ENCODE data around the gene DYNC1I2. TPM values are rescaled to one million over a fixed set of nuclear protein-coding genes. Genes with fewer than 3 reads are reported as not detected.

Gene DYNC1I2
- total and polyA plus RNA-seq, 2 donors (not counting 3 experiments of a cell fraction or from before 2014, with no cell fraction given) = 131 to 138 TPM

GRCh38 chr2:171741189-171741588 lies 53.9 kb downstream of the DYNC1I2 start:
- no peak overlapping the region for H3K27ac ChIP-seq (ENCODE audit: insufficient read depth, low read depth, low read length)

More at GRCh38 chr2:171741189-171741588, 53.9 kb downstream of the DYNC1I2 start:
- H3K4me3 ChIP-seq (replicated peaks in 1 of 3; ENCODE audit: insufficient read depth in 1 of 3, low read depth in 1 of 3, low read length in 3 of 3) = no peak overlapping the region
- no peak overlapping the region for H3K9ac ChIP-seq (replicated peaks; ENCODE audit: extremely low read depth, insufficient read depth, low read length)
- intact Hi-C loops (cut with micrococcal nuclease) (no loop called here), dilution Hi-C loops (cut with MboI; ENCODE audit: extremely low pct_ligation_motif_present, low sequenced_read_pairs) (no loop called here)
- no peaks in the 10 kb centered on the region for H3K9me1 ChIP-seq (replicated peaks; ENCODE audit: control insufficient read depth, extremely low read depth, insufficient read depth, low read length)
- FAIRE-seq = no peak
- ChIA-PET POLR2A (no interaction called here), CTCF (interaction anchor here (1.0 to 2.4 kb wide), 3 partner anchors 20 to 386 kb away, joined by 3 to 6 read pairs (median 4); no protein-coding TSS in a partner anchor)
- no peak for TF ChIP-seq CTCF (IDR thresholded peaks at IDR 0.05; ENCODE audit: extremely low read depth in 1 of 2, insufficient read depth in 1 of 2, low read depth in 1 of 2, low read length in 2 of 2)
- TF ChIP-seq MAX (IDR thresholded peaks at IDR 0.05; ENCODE audit: insufficient read depth, insufficient read length) = no peak
- no peak for TF ChIP-seq MYC (IDR thresholded peaks at IDR 0.05; ENCODE audit: low read depth, low read length)
- TF ChIP-seq JUN (IDR thresholded peaks at IDR 0.05; ENCODE audit: borderline replicate concordance, insufficient read depth, insufficient read length, low read depth) = no peak
- TF ChIP-seq FOS (IDR thresholded peaks at IDR 0.05; ENCODE audit: borderline replicate concordance, insufficient read depth, low read length) = no peak
- TF ChIP-seq POLR2AphosphoS5 (IDR thresholded peaks at IDR 0.05; ENCODE audit: insufficient read depth, low read depth, low read length) = no peak
- no peak for TF ChIP-seq EZH2 (IDR thresholded peaks at IDR 0.05; ENCODE audit: borderline replicate concordance, low read depth, low read length, severe bottlenecking)
- no peak for TF ChIP-seq GATA2 (IDR thresholded peaks at IDR 0.05; ENCODE audit: insufficient read depth, insufficient read length, low read depth, low read length)
- no peak for TF ChIP-seq POLR2A (IDR thresholded peaks at IDR 0.05; ENCODE audit: low read depth, low read length)
- no TSS peak for BruUV-seq (replicated peaks)
- H3K27me3 ChIP-seq (ENCODE audit: control insufficient read depth in 2 of 2, insufficient read depth in 2 of 2, low read length in 2 of 2) = no peaks in the 10 kb centered on the region
- H3K36me3 ChIP-seq (ENCODE audit: control insufficient read depth in 2 of 2, extremely low read depth in 1 of 2, insufficient read depth in 2 of 2, low read length in 2 of 2) = peaks cover 8 to 16% of the 10 kb centered on the region in 2 experiments
- H3K9me3 ChIP-seq (replicated peaks; ENCODE audit: control insufficient read depth, insufficient read depth, low read length) = no peaks in the 10 kb centered on the region
- DNase-seq (ENCODE audit: low read depth, low spot score) = no peak
- H2AFZ ChIP-seq (ENCODE audit: low read depth, low read length) = no peak overlapping the region
- peaks cover 2% of the 10 kb centered on the region for H4K20me1 ChIP-seq (replicated peaks; ENCODE audit: control insufficient read depth, extremely low read depth, insufficient read depth, low read length)
- H3K79me2 ChIP-seq (ENCODE audit: control insufficient read depth, insufficient read depth, low read length) = no peaks in the 10 kb centered on the region
- H3K4me1 ChIP-seq (ENCODE audit: control insufficient read depth, extremely low read depth, insufficient read depth, low read length) = no peaks in the 10 kb centered on the region
- H3K4me2 ChIP-seq (ENCODE audit: insufficient read depth, low read length) = no peak overlapping the region
